Measurements from ENCODE around the gene FRMD8.

Gene FRMD8

DNA sequence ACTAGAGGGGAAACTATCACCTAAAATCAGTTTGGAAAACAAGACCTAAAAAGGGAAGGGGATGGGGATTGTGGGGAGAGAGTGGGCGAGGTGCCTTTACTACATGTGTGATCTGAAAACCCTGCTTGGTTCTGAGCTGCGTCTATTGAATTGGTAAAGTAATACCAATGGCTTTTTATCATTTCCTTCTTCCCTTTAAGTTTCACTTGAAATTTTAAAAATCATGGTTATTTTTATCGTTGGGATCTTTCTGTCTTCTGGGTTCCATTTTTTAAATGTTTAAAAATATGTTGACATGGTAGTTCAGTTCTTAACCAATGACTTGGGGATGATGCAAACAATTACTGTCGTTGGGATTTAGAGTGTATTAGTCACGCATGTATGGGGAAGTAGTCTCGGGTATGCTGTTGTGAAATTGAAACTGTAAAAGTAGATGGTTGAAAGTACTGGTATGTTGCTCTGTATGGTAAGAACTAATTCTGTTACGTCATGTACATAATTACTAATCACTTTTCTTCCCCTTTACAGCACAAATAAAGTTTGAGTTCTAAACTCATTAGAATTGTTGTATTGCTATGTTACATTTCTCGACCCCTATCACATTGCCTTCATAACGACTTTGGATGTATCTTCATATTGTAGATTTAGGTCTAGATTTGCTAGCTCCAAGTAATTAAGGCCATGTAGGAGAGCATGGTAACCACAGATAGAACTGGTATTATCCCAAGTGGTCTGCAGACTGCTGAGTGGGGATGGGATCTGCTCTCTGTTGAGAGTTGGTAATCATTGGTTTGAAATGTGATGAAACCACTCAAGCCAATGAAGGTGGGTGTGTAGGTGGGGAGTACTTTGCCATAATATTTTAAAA, 39.8 kb downstream of the FRMD8 start:
- DNase-seq = no peak

DNA sequence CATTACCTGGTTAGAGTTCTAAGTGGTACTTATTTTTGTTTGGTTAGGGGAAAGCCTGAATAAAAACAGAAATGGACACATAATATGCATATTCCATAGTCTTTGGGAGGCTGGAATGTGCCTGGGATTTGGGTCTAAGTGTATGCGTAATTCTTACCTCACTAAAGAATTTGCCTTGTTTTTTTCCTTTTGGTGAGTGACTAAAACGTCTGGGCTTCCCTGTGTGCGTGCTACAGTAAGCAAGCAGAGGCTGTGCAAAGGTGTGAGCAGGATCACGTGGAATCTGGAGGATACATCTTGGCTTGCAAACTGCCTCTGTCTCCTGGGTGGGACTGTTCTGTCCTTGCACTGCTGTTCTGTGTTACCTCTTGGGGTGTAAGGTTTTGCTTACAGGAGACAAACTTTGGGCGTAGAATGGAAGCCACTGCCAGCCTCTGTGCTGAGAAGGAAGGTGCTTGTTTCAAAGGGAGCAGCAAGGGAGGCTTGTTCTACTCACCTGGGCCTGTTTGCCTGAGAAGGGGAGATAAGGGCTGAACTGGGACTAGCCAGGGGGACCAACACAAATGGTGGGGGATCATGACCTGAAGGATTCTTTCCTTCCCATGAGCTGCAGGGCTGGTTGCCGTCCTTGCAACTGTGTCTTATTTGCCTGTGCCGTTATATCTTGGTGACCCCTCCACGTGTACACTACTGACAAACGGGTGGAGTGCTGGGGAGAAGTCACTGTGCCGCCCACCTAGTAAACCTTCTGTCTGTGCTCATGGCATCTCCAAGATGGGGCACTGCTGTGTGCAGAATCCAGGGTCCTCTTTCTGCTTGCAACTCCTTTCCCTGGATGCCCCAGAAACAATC, 40.6 kb downstream of the FRMD8 start:
- DNase-seq = peak in 1 of 2 experiments; percentile 38

DNA sequence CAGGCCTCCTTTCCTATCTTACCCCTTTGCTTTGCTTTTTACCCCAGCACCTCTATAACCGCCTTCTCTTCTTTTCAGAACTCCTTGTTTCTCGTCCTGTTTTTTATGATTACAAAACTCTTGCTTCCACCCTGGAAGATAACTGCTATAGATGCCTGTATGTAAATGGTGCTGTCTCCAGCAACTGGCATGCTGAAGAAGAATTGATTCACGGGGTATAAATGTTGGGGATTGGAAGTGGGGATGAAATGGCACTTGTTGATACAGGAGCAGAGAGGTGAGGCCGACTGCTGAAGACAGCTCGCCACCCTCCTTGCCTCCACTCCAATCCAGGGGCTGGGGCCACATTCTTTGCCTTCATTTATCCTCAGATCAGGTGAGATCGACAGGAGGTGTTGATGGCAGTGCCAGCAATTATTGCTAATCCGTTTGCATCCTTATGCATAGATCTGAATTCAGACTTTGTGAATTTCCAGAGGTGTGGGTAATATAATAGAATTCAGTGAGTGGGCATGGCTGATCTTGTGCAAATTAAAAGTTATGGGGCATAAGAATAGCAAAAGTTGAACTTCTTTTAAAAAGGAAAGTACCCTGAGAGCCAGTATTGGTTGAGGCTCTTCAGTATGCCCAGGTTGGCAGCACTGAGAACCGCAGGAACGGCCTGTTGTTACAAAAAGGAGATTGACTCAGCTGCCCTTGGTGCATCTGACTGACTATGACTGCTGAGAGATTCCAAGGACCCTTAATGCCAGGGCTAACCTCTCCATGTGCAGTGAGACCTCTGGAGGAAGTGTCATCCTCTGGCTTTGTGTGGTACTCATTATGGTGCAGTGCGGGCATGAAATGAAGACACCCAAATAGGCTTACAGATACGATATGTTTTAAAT, 41.5 kb downstream of the FRMD8 start:
- DNase-seq = no peak

DNA sequence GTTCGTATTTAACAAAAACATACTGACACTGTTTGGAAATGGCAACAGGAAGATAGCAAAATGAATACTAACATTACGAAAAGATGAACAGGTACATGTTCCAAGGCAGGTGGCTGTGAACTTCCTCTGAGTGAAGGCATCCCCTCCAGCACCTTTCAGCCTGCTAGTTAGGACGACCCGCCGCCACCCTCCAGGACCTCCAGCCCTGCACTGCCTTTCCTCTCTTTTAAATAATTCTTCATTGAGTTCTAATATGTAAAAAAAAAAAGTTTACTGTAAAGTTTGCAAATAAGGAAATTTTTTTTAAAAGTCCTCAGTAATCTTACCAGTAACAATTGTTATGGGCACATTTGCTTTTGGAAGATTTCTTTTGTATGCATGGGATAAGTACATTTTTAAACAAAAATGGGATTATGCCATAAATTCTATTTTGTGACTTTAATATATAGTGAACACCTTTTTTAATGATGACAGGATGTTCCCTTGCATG, 42.2 kb downstream of the FRMD8 start:
- DNase-seq = no peak

DNA sequence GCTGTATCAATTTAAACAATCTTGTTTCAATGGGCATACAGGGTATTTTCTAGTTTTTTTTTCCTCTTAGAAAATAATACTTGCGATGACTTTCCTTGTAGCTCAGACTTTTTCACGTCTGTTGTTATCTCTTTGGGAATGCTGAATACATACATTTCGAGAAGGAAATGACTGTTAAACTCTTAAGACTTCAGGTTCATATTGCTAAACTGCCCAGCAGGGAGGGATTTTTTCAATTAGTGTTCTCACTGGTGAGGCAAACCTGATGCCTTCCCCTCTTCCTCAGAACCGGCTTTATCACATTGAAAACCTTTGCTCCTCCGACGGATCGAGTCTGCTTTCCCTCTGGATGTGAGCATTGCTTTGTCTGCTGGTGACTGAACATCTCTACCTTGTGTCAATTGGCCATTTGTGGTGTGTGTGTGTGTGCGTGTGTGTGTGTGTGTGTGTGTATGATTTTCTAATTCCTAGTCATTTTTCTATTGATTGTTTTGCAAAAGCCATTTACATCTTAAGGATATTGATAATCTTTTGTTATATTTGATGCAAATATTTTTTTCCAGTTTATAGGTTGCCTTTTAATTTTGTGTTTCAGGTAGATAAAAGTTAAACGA, 42.7 kb downstream of the FRMD8 start:
- DNase-seq = no peak

DNA sequence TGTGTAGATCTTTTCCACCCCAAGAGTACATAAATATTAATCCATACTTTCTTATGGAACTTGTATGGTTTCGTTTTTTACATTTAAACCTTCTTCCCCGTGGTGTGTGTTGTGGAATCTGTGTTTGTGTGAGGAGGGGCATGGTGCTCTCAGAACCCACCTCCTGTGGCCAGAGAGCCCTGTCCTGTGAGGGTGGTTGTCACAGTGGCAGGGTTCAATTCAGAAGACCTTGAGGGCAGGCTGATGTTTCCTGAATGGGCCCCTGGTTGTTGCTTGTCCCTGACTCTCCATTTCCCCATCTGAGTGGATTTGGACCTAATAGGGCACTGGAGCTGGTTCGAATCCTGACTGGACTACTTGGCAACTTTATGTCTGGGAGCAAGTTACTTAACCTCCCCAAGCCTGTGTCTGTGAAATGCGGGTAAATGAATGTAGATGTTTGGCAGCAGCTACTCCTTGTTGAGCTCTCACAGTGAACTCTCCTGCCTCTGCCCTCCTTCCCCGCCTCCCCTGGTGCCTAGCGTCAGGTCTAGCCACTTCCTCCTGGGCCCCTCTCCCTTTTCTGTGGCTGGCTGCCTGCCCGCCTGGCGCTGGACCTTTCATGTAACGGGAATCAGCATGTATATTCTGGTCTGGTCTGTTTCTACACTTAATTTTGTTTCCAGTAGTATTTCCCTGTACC, 43.4 kb downstream of the FRMD8 start:
- no peak for DNase-seq

DNA sequence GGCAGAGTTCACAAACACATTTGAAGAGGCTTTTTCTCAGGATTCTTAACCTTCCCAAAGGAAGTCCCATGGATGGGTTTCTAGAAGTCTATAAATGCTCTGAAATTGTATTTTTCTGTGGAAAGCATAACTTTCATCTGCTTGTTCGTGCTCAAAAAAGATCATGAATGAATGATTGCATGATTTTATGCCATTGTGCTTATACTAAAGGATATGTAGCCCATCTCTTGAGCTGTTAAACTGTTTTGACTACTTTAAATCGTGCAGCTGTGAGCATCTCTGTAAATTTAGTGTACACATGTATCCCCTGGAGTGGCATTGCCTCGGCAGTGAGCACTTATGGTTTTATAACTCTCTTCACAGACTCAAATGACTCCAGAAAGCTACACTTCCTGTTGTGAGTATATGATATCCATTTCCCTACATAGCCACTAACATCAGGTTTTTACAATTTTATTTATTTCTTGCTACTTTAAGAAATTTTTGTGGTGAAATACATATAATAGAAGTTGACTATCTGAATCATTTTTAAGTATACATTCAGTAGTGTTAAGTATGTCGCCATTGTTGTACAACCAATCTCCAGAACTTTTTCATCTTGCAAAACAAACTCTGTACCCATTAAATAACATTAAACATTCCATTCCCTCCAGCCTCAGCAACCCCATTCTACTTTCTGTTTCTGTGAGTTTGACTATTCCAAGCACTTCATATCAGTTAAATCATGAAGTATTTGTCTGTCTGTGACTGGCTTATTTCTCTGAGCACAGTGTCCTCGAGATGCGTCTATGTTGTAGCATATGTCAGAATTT, 44.2 kb downstream of the FRMD8 start:
- DNase-seq = no peak

DNA sequence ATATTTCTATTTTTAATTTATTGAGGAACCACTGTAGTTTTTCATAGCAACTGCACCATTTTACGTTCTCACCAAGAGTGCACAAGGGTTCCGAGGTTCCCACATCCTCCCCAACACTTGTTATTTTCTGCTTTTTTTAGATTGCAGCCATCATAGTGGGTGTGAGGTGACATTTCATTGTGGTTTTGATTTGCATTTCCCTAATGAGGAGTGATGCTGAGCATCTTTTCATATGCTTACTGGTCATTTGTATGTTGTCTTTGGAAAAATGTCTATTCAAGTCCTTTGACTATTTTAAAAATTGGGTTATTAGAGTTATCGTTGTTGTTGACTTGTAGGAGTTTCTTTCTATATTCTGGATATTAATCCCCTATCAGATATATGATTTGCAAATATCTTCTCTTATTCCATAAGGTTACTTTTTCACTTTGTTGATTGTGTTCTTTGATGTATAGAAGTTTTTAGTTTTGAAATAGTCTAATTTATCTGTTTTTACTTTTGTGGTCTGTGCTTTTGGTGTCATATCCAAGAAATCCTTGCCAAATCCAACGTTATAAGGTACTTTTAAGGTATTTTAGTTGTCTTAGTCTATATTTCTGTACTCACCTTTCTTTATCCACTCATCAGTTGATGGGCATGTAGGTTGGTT, 45.1 kb downstream of the FRMD8 start:
- no peak for DNase-seq

DNA sequence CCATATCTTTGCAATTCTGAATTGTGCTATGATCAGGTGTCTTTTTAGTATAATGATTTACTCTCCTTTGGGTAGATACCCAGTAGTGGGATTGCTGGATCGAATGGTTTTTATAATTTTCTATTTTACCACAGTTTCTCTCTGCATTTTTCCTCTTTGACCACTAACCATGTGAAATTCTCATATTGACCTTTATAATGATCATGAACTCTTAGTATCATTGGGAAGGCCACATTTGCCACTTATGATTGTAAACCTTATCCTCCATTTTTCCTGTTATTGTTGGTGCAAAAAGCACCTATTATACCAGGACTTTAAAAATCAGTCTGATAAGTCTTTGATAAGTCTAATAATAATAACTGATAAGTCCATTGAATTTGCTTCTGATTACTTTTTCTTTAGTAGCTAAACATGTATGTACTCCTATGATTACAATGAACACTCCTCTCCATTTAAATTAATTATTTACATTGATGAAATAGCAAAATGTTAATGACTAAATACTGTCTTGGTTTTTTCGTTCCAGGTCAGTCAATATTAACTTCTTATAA, 45.7 kb downstream of the FRMD8 start:
- DNase-seq = no peak

DNA sequence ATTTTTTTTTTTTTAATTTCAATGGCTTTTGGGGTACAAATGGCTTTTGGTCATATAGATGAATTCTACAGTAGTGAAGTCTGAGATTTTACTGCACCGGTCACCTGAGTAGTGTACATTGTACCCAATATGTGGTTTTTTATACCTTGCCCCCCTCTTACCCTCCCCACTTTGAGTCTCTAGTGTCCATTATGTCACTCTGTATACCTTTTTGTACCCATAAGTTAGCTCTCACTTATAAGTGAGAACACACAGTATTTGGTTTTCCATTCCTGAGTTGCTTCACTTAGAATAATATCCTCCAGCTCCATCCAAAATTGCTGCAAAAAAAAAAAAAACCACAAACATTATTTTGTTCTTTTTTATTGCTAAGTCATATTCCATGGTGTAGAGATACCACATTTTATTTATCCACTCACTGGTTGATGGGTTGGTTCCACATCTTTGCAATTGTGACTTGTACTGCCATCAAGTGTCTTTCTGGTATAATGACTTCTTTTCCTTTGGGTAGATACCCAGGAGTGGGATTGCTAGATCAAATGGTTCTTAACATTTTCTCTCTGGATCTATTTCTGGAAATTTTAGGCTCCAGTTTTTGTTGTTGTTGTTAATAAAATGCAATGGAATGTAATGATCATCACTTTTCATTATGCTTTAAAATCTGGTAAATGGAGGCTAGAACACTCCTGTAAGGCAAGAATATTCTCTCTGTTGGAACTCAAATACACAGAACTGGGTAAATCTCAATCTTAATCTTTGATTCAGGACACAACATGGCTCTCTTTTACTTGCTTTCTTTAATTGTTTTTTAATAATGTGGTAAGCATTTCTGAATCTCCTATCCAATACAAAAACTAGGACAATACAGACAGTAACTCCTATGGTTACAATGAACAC, 46.5 kb downstream of the FRMD8 start:
- DNase-seq = no peak

DNA sequence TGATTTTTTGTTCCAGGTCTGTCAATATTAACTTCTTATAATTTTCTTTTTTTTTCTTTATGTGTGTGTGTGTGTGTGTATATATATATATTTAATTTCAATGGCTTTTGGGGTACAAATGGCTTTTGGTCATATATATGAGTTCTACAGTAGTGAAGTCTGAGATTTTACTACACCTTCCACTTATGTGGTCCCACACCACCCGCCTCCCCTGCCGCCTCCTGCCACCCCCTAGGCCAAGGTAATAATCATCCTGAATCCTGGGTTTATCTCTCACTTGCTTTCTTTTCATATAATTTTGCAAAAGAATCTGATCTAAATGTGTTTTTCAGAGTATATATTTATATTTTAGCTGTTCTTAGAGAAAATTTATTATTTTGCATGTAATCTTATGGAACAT, 47.2 kb downstream of the FRMD8 start:
- no peak for DNase-seq

DNA sequence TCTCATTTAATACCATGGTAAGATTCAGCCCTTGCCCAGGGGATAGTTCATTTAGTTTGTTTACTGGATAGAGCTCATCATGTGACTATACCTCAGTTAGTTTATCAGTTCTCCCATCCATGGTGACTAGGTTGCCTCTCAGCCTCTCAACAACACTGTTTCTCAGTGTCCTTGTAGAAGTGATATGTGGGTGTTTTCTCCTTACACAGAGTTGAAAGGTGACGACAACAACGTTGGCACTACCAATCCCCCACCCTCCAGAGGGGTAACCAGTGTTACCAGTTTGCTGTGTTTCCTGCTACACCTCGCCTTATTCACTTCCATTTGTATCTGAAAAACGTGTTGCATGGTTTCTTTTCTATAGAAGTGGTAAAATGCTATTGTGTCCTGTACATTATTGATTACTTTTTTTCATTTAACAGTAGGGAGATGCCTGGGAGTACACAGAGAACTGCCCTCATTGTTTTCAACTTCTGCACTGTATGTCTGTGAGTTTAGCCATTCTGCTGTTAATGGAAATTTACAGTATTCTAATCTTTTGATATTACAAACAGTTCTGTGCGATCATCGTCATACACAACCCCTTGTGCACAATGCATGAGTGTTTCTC, 47.7 kb downstream of the FRMD8 start:
- DNase-seq = no peak

DNA sequence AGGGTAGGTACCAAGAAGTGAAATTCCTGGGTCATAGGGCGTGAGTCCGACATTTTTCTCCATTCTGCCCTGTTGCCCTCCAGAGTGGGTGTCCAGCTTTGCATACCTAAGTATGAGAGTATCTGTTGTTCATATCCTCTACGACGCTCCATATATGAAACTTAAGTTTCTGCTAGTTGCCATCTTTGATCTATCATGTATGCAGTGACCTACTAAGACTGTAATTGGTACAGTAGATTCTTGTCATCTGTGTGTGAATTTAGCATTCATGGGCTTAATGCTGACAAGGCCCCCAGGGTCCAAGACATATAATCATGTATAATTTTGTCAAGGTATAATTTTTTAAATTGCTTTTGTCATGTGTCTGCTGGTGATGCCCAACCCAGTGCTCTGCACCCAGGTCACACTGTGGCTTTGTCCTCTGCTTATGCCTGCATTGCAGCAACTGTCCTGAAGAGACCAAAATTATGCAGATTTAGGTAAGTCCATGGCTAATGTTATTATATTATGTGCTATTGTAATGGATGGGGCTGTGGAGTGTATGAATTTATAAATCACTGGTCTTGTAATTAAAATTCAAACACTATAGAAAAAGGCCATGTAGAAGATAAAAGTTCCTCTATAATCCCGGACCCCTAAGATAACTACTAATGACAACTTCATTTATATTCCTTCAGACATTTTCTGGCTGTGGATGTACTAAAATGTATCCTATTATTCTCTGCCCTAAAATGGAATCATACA, 48.4 kb downstream of the FRMD8 start:
- DNase-seq = no peak

DNA sequence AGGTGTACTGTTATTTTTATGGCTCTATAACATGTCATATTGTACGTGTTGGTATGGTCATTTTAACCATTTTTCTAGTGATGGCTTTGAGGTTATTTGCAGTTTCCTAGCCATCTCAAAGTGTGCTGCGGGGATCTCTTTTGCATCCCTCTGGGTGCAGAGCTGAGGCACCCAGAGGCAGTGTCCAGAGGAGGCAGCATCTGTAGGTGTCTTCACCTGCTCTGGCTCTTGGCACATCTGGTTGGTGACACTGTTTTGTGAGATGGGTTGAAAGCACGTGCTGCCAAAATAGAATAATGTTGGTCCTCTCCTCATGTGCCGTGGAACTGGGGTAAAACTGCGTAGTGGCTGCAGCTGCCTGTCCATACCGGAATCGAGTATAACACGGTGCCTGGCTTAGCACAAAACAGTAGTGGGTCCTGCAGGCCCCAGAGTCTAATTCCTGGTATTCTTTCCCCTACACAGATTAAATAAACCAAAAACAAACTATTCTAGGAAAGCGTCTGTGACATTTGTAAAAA, 49.0 kb downstream of the FRMD8 start:
- DNase-seq = no peak

DNA sequence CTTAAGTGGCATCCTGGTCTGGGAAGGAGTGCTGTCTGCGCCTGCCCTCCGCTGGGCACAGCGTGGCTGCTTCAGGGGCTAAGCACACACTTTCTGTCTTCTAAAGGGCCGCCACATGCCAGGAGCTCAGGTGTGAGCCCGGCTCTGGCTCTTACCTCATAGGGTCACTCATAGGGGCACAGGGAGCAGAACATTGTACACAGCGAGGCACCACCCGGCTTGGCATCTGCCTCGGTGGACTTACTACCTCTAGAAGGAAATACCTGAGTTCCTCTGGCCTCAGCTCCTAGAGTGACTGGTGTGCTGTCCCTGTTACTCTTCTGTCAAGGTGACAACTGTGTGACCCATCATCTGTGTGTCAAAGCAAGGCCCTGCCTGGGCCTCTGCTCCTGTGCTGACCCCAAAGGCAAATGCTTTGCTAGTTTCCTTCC, 49.6 kb downstream of the FRMD8 start:
- no peak for DNase-seq

DNA sequence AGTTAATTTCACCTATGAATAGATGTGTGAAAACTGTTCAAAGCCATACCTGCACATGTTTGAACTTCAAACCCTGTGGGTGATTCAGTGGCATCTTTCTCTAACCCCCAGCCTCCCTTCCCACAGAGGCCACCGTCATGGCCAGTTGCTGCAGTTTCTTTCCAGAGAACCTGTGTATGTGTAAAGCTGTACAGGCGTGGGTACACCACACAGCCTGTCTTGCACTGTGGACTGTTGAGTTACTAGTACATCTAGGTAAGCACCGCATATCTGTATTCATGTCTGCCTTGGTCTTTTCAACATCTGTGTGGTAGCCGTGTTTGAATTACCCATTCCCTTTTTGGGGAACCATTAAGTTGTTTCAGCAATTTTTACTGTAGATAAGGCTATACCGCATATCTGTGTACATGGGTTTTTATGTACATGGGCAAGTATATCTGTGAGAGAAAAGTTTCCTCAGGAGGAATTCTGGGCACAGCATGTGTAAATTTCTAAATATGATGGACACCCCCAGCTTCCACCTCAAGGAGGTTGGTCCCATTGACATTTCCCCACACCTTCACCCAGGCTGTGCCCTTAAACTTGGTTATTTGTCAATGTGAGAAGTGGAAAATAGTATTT, 50.1 kb downstream of the FRMD8 start:
- no peak for DNase-seq

Data from activated CD4-positive, alpha-beta T cell treated with anti-CD3 and anti-CD28 coated beads, Interleukin-2, amount 50 U/mL, for 4 hours (primary cell).